HL-60 (cell line): ENCODE data around the gene C9.
"Not testable (repeated sequence)": the region's sequence is repeated elsewhere in the genome, so short reads cannot be mapped to it uniquely, and the experiment has no call there.

Experiments
- DNase-seq, 2 experiments: peaks; one replicate each; pipeline ENCODE4 v3.0.0-alpha.2; 2010 to 2020; ENCODE audit warnings: low read depth in 1 of 2, low spot score in 1 of 2
- H3K27ac ChIP-seq: fragments of 250-450 bp; sonication (Bioruptor Pico); replicated peaks from 2 replicates; pipeline ENCODE4 v1.5.1; 2020; ENCODE audit warnings: mild to moderate bottlenecking, moderate library complexity
- H3K27me3 ChIP-seq: fragments of 250-450 bp; sonication (Bioruptor Pico); 2 replicates; pipeline ENCODE4 v1.5.1; 2021; ENCODE audit warnings: mild to moderate bottlenecking, moderate library complexity; ENCODE audit not compliant: insufficient read depth, poor library complexity, severe bottlenecking
- H3K4me3 ChIP-seq: replicated peaks from 2 replicates; pipeline ENCODE4 v1.5.1; 2011; ENCODE audit warnings: mild to moderate bottlenecking, control low read depth, low read length; ENCODE audit not compliant: insufficient read depth
- CTCF ChIP-seq: IDR thresholded peaks from one replicate; pipeline ENCODE4 v1.5.1; 2011; ENCODE audit warnings: low read length, control low read depth, inconsistent platforms; ENCODE audit not compliant: insufficient read depth
- GABPA ChIP-seq: IDR thresholded peaks from 2 replicates; pipeline ENCODE4 v1.6.1; 2012; ENCODE audit warnings: low read depth
- POLR2AphosphoS5 ChIP-seq: IDR thresholded peaks from 2 replicates; pipeline ENCODE4 v1.6.1; 2012; ENCODE audit warnings: low read depth
- REST ChIP-seq: IDR thresholded peaks from 2 replicates; pipeline ENCODE4 v1.6.1; 2012; ENCODE audit warnings: low read depth; ENCODE audit not compliant: insufficient replicate concordance
- SPI1 ChIP-seq: IDR thresholded peaks from 2 replicates; pipeline ENCODE4 v1.6.1; 2012; ENCODE audit warnings: low read depth, mild to moderate bottlenecking, borderline replicate concordance

Gene C9

GRCh38 chr5:39294736-39295135 is 69.6 kb downstream of the C9 start:
- TF ChIP-seq SPI1 (no peak), REST (no peak)
- H3K4me3 ChIP-seq: no peak overlapping the region
- no peak for DNase-seq
- H3K27ac ChIP-seq: no peak overlapping the region
- H3K27me3 ChIP-seq: no peaks in the 10 kb centered on the region

GRCh38 chr5:39284552-39284951 is 79.7 kb downstream of the C9 start:
- H3K27me3 ChIP-seq: no peaks in the 10 kb centered on the region
- no peak overlapping the region for H3K4me3 ChIP-seq
- no peak for DNase-seq
- no peak for TF ChIP-seq GABPA
- no peak for TF ChIP-seq REST
- TF ChIP-seq CTCF: no peak
- no peak for TF ChIP-seq SPI1
- no peak for TF ChIP-seq POLR2AphosphoS5
- no peak overlapping the region for H3K27ac ChIP-seq

GRCh38 chr5:39283231-39283818 is 81.0 kb downstream of the C9 start:
- DNase-seq: peak in 1 of 2 experiments; percentile 78

GRCh38 chr5:39282561-39282960 is 81.7 kb downstream of the C9 start:
- DNase-seq: no peak
- Histone ChIP-seq H3K4me3 (no peak overlapping the region), H3K27me3 (no peaks in the 10 kb centered on the region), H3K27ac (no peak overlapping the region)
- TF ChIP-seq REST (no peak), GABPA (no peak), POLR2AphosphoS5 (no peak), CTCF (no peak), SPI1 (no peak)

More at GRCh38 chr5:39283231-39283818, 81.0 kb downstream of the C9 start:
- H3K4me3 ChIP-seq: no peak overlapping the region
- H3K27ac ChIP-seq: no peak overlapping the region
- no peaks in the 10 kb centered on the region for H3K27me3 ChIP-seq
- TF ChIP-seq SPI1 (no peak), CTCF (peak; percentile 53)

GRCh38 chr5:39275865-39276264 is 88.4 kb downstream of the C9 start:
- H3K27ac ChIP-seq, H3K27me3 ChIP-seq, DNase-seq, H3K4me3 ChIP-seq: not testable (repeated sequence)
